K562 (cell line): Measurements from ENCODE around the gene MAN1A1. TPM values are rescaled to one million over a fixed set of nuclear protein-coding genes. Genes with fewer than 3 reads are reported as not detected.

ENCODE experiments used
- CSDE1 ChIP-seq, 2 experiments: fragments of 450-650 bp; IDR thresholded peaks; 2 replicates each; pipeline ENCODE4 v1.6.1; 2016; ENCODE audit warnings: mild to moderate bottlenecking in 1 of 2
- ESRRA ChIP-seq: fragments of 450-650 bp; IDR thresholded peaks from 2 replicates; pipeline ENCODE4 v1.6.1; 2014; ENCODE audit warnings: low read depth, mild to moderate bottlenecking, moderate library complexity, borderline replicate concordance
- HNRNPL ChIP-seq: fragments of 200-400 bp; formaldehyde crosslinking; IDR thresholded peaks from 2 replicates; pipeline ENCODE4 v1.6.1; 2017; ENCODE audit warnings: low read depth, mild to moderate bottlenecking, low read length
- KDM4B ChIP-seq, 2 experiments: fragments of 450-650 bp in 1 of 2; sonication (generic) in 1 of 2; IDR thresholded peaks; 2 replicates each; pipeline ENCODE4 v1.6.1; 2016 to 2017; ENCODE audit warnings: borderline replicate concordance in 2 of 2, antibody characterized with exemption in 1 of 2, low read depth in 1 of 2, mild to moderate bottlenecking in 1 of 2
- MAFG ChIP-seq: fragments of 450-650 bp; conservative IDR thresholded peaks from 2 replicates; pipeline ENCODE4 v1.6.1; 2016; ENCODE audit warnings: missing genetic modification characterization, missing compliant biosample characterization
- OTX1 ChIP-seq: fragments of 450-650 bp; formaldehyde crosslinking; IDR thresholded peaks from 2 replicates; pipeline ENCODE4 v1.4.0; 2022; ENCODE audit warnings: mild to moderate bottlenecking
- POLR2B ChIP-seq: fragments of 450-650 bp; IDR thresholded peaks from 2 replicates; pipeline ENCODE4 v1.6.1; 2018; ENCODE audit warnings: low read depth; ENCODE audit not compliant: partially characterized antibody
- RCOR1 ChIP-seq, 2 experiments: IDR thresholded peaks; 2 replicates each; pipeline ENCODE4 v1.6.1; 2012; ENCODE audit warnings: low read depth in 2 of 2, low read length in 2 of 2, borderline replicate concordance in 1 of 2, improper control_type of control experiment in 1 of 2
- SAP30 ChIP-seq: fragments of 200-600 bp; sonication (generic); IDR thresholded peaks from 2 replicates; pipeline ENCODE4 v1.6.1; 2012; ENCODE audit warnings: borderline replicate concordance, low read depth, mild to moderate bottlenecking, moderate library complexity, low read length, control low read depth, inconsistent platforms; ENCODE audit not compliant: insufficient read depth, poor library complexity, severe bottlenecking
- SLC30A9 ChIP-seq: fragments of 250-450 bp; sonication (Bioruptor Pico); IDR thresholded peaks from 2 replicates; pipeline ENCODE4 v1.8.0; 2022; ENCODE audit warnings: mild to moderate bottlenecking, moderate library complexity
- SOX6 ChIP-seq: fragments of 450-650 bp; IDR thresholded peaks from 2 replicates; pipeline ENCODE4 v1.6.1; 2014; ENCODE audit warnings: mild to moderate bottlenecking
- TCF7L2 ChIP-seq: fragments of 150-350 bp; IDR thresholded peaks from 2 replicates; pipeline ENCODE4 v1.6.1; 2016; ENCODE audit warnings: low read depth, mild to moderate bottlenecking, low read length, moderate library complexity
- ZEB2 ChIP-seq: fragments of 450-650 bp; IDR thresholded peaks from 2 replicates; pipeline ENCODE4 v1.6.1; 2016
- ZNF174 ChIP-seq: fragments of 250-450 bp; sonication (Bioruptor Pico); IDR thresholded peaks from 2 replicates; pipeline ENCODE4 v1.4.0; 2020; ENCODE audit warnings: mild to moderate bottlenecking
- polyA plus RNA-seq, 8 experiments: library from polyadenylated mRNA; depleted of rRNA in 4 of 8; stranded (reverse) in 5 of 8; unstranded in 3 of 8; fragments of >200 nt; fragmentation: Nextera tagmentation in 2 of 8; fragmentation: Illumina TruSeq in 1 of 8; extraction: Ambion mirVana in 2 of 8; extraction: Trizol in 1 of 8; gene quantifications; 2 replicates each; pipeline versions ENCODE4 v1.2.1 to v1.2.3, GENCODE V29; 2011 to 2014; ENCODE audit warnings: inconsistent platforms in 1 of 8, missing spikeins in 1 of 8
- total RNA-seq, 7 experiments: library from RNA; depleted of rRNA in 6 of 7; stranded (reverse); fragments of >200 nt in 6 of 7; fragmentation: Illumina TruSeq in 2 of 7; extraction: Trizol in 2 of 7; gene quantifications; 2 replicates each; pipeline versions ENCODE4 v1.2.1 to v1.2.3, GENCODE V29; 2011 to 2021; ENCODE audit warnings: low replicate concordance in 1 of 7
- TF ChIP-seq, protein P1 (sequence below): IDR thresholded peaks from 2 replicates; pipeline ENCODE4 v1.6.1; 2012; ENCODE audit warnings: low read depth, low read length, improper control_type of control experiment, borderline replicate concordance
- TF ChIP-seq, protein P2 (sequence below): fragments of 250-450 bp; sonication (Bioruptor Pico); IDR thresholded peaks from 2 replicates; pipeline ENCODE4 v1.8.0; 2022; ENCODE audit warnings: moderate library complexity, mild to moderate bottlenecking, inconsistent platforms

The MAN1A1 gene
- total and polyA plus RNA-seq, 9 of the 15 experiments (the other 6 are each of a cell fraction or from before 2014, with no cell fraction given), result 24.5 to 78.4 (median 59.7) TPM

DNA sequence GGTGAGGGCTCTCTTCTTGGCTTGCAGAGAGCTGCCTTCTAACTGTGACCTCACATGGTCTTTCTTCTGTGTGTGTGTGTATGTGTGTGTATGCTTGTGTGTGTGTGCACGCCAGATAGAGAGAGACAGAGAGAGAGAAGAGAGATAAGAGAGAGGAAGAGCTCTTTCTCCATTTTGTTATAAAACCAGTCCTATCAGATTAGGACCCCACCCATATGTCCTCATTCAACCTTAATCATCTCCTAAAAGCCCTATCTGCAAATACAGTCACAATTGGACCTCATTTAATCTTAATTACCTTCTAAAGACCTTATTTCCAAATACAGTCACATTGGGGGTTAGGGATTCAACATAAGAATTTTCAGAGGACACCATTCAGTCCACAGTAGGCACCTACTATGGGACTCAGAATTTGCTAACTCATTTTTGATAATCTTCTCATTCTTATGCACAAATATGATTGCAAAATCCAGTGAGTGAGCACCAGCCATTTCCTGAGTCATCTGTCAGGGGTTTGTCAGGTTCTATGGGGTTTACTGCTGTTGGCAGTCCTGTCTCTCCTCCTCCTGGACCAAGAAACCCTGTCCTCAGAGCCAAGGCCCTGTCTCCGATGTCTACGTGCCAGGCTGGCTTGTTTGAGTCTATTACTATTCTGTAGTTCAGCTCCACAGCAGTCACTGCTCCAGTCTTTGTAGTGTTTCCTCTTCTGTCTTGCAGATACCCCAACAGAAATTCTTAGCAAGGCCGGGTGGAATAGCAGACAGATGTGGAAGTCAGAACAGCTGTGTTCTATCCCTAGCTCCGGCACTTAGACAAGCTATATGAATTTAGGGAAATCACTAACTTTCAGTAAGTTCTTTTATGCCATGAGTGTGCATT, 212.1 kb downstream of the MAN1A1 start (continued):
- TF ChIP-seq MAFG (tag) (peak; percentile 94), ESRRA (0 out of 2 replicates have a peak, but pooled peaks have one; percentile 32), ZNF174 (no peak), SOX6 (peak; percentile 95), CSDE1 (IDR thresholded peaks at IDR 0.05) (no peak), POLR2B (peak; percentile 38), SAP30 (no peak), HNRNPL (no peak), TCF7L2 (no peak), OTX1 (peak; percentile 58; the same call in 1 of the 2 replicates), RCOR1 (IDR thresholded peaks at IDR 0.05; ENCODE audit: borderline replicate concordance in 1 of 2, low read depth in 2 of 2, low read length in 2 of 2) (peak; percentile 6 to 80; a peak in 1 of 4 replicates), KDM4B (IDR thresholded peaks at IDR 0.05; ENCODE audit: borderline replicate concordance in 2 of 2, low read depth in 1 of 2) (peak in 1 of 2 experiments; percentile 97; a peak in 1 of 4 replicates), SLC30A9 (CRISPR knock-in tag) (no peak), ZEB2 (peak; percentile 85)
- TF ChIP-seq, protein P1, sequence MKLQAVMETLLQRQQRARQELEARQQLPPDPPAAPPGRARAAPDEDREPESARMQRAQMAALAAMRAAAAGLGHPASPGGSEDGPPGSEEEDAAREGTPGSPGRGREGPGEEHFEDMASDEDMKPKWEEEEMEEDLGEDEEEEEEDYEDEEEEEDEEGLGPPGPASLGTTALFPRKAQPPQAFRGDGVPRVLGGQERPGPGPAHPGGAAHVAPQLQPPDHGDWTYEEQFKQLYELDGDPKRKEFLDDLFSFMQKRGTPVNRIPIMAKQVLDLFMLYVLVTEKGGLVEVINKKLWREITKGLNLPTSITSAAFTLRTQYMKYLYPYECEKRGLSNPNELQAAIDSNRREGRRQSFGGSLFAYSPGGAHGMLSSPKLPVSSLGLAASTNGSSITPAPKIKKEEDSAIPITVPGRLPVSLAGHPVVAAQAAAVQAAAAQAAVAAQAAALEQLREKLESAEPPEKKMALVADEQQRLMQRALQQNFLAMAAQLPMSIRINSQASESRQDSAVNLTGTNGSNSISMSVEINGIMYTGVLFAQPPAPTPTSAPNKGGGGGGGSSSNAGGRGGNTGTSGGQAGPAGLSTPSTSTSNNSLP, result peak; percentile 99
- TF ChIP-seq, protein P2, sequence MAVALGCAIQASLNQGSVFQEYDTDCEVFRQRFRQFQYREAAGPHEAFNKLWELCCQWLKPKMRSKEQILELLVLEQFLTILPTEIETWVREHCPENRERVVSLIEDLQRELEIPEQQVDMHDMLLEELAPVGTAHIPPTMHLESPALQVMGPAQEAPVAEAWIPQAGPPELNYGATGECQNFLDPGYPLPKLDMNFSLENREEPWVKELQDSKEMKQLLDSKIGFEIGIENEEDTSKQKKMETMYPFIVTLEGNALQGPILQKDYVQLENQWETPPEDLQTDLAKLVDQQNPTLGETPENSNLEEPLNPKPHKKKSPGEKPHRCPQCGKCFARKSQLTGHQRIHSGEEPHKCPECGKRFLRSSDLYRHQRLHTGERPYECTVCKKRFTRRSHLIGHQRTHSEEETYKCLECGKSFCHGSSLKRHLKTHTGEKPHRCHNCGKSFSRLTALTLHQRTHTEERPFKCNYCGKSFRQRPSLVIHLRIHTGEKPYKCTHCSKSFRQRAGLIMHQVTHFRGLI (CRISPR knock-in tag), result no peak
